Panc1 (cell line): ENCODE measurements around the gene SLCO4C1.

Experiments used
- POLR2AphosphoS5 ChIP-seq: IDR thresholded peaks from 2 replicates; pipeline ENCODE4 v1.6.1; 2012; ENCODE audit warnings: mild to moderate bottlenecking, low read depth, low read length, moderate library complexity
- TCF7L2 ChIP-seq: IDR thresholded peaks from 2 replicates; pipeline ENCODE4 v1.6.1; 2011; ENCODE audit warnings: mild to moderate bottlenecking, low read depth, low read length, inconsistent platforms
- TF ChIP-seq, protein P1 (sequence below): fragments of 450-650 bp; IDR thresholded peaks from 2 replicates; pipeline ENCODE4 v1.5.1; 2017; ENCODE audit warnings: mild to moderate bottlenecking

- TF ChIP-seq, protein P1, sequence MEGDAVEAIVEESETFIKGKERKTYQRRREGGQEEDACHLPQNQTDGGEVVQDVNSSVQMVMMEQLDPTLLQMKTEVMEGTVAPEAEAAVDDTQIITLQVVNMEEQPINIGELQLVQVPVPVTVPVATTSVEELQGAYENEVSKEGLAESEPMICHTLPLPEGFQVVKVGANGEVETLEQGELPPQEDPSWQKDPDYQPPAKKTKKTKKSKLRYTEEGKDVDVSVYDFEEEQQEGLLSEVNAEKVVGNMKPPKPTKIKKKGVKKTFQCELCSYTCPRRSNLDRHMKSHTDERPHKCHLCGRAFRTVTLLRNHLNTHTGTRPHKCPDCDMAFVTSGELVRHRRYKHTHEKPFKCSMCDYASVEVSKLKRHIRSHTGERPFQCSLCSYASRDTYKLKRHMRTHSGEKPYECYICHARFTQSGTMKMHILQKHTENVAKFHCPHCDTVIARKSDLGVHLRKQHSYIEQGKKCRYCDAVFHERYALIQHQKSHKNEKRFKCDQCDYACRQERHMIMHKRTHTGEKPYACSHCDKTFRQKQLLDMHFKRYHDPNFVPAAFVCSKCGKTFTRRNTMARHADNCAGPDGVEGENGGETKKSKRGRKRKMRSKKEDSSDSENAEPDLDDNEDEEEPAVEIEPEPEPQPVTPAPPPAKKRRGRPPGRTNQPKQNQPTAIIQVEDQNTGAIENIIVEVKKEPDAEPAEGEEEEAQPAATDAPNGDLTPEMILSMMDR, result no peak
- no peak for TF ChIP-seq POLR2AphosphoS5
- TF ChIP-seq TCF7L2, result no peak
Observed at GRCh38 chr5:102294886-102295395, 1.1 kb downstream of the SLCO4C1 start.
